ENCODE data around the gene PARD6G.

Gene PARD6G

GRCh38 chr18:80124131-80124530, 123.2 kb downstream of the PARD6G start:
- FAIRE-seq (no peak), DNase-seq (ENCODE audit: insufficient read length, low spot score) (no peak)
- TF ChIP-seq TAF1 (IDR thresholded peaks at IDR 0.05; ENCODE audit: low read depth, low read length) (no peak), PAX5 (IDR thresholded peaks at IDR 0.05; ENCODE audit: insufficient read depth, low read length, severe bottlenecking) (no peak), POLR2A (IDR thresholded peaks at IDR 0.05; ENCODE audit: low read depth, low read length) (no peak), POLR2AphosphoS5 (IDR thresholded peaks at IDR 0.05; ENCODE audit: low read depth, low read length) (no peak), POU2F2 (IDR thresholded peaks at IDR 0.05; ENCODE audit: low read depth, low read length) (no peak), SPI1 (IDR thresholded peaks at IDR 0.05; ENCODE audit: low read depth, low read length) (no peak)

- TF ChIP-seq POLR2AphosphoS5 (IDR thresholded peaks at IDR 0.05; ENCODE audit: low read depth, low read length) (no peak), TAF1 (IDR thresholded peaks at IDR 0.05; ENCODE audit: low read depth, low read length) (no peak), PAX5 (IDR thresholded peaks at IDR 0.05; ENCODE audit: insufficient read depth, low read length, severe bottlenecking) (no peak)
- DNase-seq (ENCODE audit: insufficient read length, low spot score) (no peak), FAIRE-seq (no peak)
Measured at GRCh38 chr18:80120932-80121331, 126.4 kb downstream of the PARD6G start.

GRCh38 chr18:80119111-80119510, 128.2 kb downstream of the PARD6G start:
- no peak for TF ChIP-seq SPI1 (IDR thresholded peaks at IDR 0.05; ENCODE audit: low read depth, low read length)
- no peak for TF ChIP-seq POLR2AphosphoS5 (IDR thresholded peaks at IDR 0.05; ENCODE audit: low read depth, low read length)
- no peak for TF ChIP-seq PAX5 (IDR thresholded peaks at IDR 0.05; ENCODE audit: insufficient read depth, low read length, severe bottlenecking)
- FAIRE-seq (no peak), DNase-seq (ENCODE audit: insufficient read length, low spot score) (no peak)

GRCh38 chr18:80115035-80115434, 132.3 kb downstream of the PARD6G start:
- TF ChIP-seq POLR2AphosphoS5 (IDR thresholded peaks at IDR 0.05; ENCODE audit: low read depth, low read length), result no peak; the same call in 1 of the 2 replicates
- no peak for TF ChIP-seq TAF1 (IDR thresholded peaks at IDR 0.05; ENCODE audit: low read depth, low read length)
- TF ChIP-seq POU2F2 (IDR thresholded peaks at IDR 0.05; ENCODE audit: low read depth, low read length), result no peak
- no peak for TF ChIP-seq PAX5 (IDR thresholded peaks at IDR 0.05; ENCODE audit: insufficient read depth, low read length, severe bottlenecking)
- no peak for TF ChIP-seq SPI1 (IDR thresholded peaks at IDR 0.05; ENCODE audit: low read depth, low read length)
- TF ChIP-seq POLR2A (IDR thresholded peaks at IDR 0.05; ENCODE audit: low read depth, low read length), result no peak
- FAIRE-seq (peak; percentile 67), DNase-seq (ENCODE audit: insufficient read length, low spot score) (no peak)

GRCh38 chr18:80112624-80113248, 134.6 kb downstream of the PARD6G start:
- no peak for DNase-seq (ENCODE audit: insufficient read length, low spot score)
- TF ChIP-seq POLR2A (IDR thresholded peaks at IDR 0.05; ENCODE audit: low read depth, low read length) (no peak), TAF1 (IDR thresholded peaks at IDR 0.05; ENCODE audit: low read depth, low read length) (no peak), POLR2AphosphoS5 (IDR thresholded peaks at IDR 0.05; ENCODE audit: low read depth, low read length) (no peak), PAX5 (IDR thresholded peaks at IDR 0.05; ENCODE audit: insufficient read depth, low read length, severe bottlenecking) (no peak), POU2F2 (IDR thresholded peaks at IDR 0.05; ENCODE audit: low read depth, low read length) (no peak), SPI1 (IDR thresholded peaks at IDR 0.05; ENCODE audit: low read depth, low read length) (no peak)
- FAIRE-seq, result no peak

- DNase-seq (ENCODE audit: insufficient read length, low spot score) (peak; percentile 43), FAIRE-seq (peak; percentile 43)
- TF ChIP-seq POLR2A (IDR thresholded peaks at IDR 0.05; ENCODE audit: low read depth, low read length), result no peak
- TF ChIP-seq POU2F2 (IDR thresholded peaks at IDR 0.05; ENCODE audit: low read depth, low read length), result no peak
- TF ChIP-seq POLR2AphosphoS5 (IDR thresholded peaks at IDR 0.05; ENCODE audit: low read depth, low read length), result no peak
- TF ChIP-seq PAX5 (IDR thresholded peaks at IDR 0.05; ENCODE audit: insufficient read depth, low read length, severe bottlenecking), result no peak
- TF ChIP-seq SPI1 (IDR thresholded peaks at IDR 0.05; ENCODE audit: low read depth, low read length), result no peak
- no peak for TF ChIP-seq TAF1 (IDR thresholded peaks at IDR 0.05; ENCODE audit: low read depth, low read length)
Measured at GRCh38 chr18:80109676-80110078, 137.6 kb downstream of the PARD6G start.

DNA sequence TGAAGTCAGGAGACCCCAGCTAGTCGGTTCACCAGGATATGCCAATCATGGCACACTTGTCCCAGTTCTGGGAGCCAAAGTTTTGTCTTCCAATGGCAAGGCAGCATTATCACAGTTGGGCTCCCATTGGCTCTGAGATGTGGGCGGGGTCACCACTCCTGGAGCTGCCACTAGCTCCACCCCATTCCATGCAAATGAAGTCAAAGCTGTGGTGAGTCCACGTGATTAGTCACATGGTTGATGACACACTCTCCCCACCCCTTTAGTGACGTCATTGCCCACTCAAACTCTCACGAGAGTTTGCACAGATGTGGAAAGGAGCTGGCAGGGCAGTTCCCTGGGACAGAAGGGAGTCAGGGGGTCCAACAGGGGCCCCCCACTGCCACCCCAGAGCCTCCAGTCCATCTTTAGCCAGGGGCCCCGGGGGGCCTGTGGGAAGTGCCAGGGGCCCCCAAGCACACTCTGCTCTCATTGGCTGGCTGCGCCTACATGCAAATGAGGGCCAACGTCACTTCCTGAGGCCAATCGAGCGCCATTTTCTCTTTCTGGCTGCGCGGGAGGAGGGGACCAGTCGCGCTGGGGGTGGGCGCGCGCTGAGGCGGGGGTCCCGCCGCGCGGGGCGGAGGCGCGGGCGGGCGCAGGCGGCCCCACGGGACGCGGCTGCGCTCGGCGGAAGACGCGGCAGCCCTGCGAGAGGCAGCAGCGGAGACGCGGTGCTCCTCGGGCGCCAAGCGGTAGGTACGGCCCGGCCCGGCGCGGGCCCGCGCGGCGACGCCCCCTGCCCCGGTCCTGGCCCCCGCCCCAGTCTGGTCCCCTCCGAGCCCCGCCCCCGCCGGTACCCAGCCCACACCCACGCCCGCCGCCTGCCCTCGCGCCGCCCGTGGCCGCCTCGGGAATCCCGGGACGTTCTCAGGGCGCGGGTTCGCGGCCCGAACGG, 138.3 kb downstream of the PARD6G start, which contains the start of gene ADNP2:
ADNP2 (plus strand) TSS at position 524 of the 937 bp plus-strand sequence. CDS start 8,281 bp downstream, outside the sequence.
- DNase-seq (ENCODE audit: insufficient read length, low spot score) (peak; percentile 68), FAIRE-seq (peak; percentile 97)
- TF ChIP-seq POLR2AphosphoS5 (IDR thresholded peaks at IDR 0.05; ENCODE audit: low read depth, low read length) (peak; percentile 85), POLR2A (IDR thresholded peaks at IDR 0.05; ENCODE audit: low read depth, low read length) (peak; percentile 56), SPI1 (IDR thresholded peaks at IDR 0.05; ENCODE audit: low read depth, low read length) (no peak), TAF1 (IDR thresholded peaks at IDR 0.05; ENCODE audit: low read depth, low read length) (0 out of 2 replicates have a peak, but pooled peaks have one; percentile 54), POU2F2 (IDR thresholded peaks at IDR 0.05; ENCODE audit: low read depth, low read length) (peak; percentile 95), PAX5 (IDR thresholded peaks at IDR 0.05; ENCODE audit: insufficient read depth, low read length, severe bottlenecking) (no peak)

DNA sequence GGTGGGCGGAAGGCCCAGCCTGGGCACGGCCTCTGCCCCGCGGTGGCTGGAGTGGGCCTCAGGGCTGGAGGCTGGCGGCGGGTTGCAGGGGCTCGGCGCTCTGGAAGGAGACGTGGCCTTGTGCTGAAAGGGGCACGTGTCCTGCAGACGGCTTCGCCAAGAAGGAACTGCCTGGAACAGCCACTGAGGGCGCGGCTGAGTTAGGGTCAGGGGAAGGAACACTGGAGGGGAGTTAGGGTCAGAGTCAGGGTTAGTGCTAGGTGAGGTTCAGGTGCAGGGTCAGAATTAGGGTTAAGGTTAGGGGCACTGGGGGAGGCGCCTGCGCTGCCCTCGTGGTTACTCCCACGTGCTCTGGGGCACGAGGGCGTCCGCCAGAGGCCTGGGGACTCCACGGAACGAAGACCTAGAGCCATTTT, 139.2 kb downstream of the PARD6G start:
- no peak for TF ChIP-seq POLR2AphosphoS5 (IDR thresholded peaks at IDR 0.05; ENCODE audit: low read depth, low read length)
- DNase-seq (ENCODE audit: insufficient read length, low spot score), result no peak
- no peak for FAIRE-seq

GRCh38 chr18:80107426-80107825, 139.9 kb downstream of the PARD6G start:
- TF ChIP-seq POLR2AphosphoS5 (IDR thresholded peaks at IDR 0.05; ENCODE audit: low read depth, low read length) (no peak), POU2F2 (IDR thresholded peaks at IDR 0.05; ENCODE audit: low read depth, low read length) (no peak), POLR2A (IDR thresholded peaks at IDR 0.05; ENCODE audit: low read depth, low read length) (no peak)
- FAIRE-seq, result no peak
- DNase-seq (ENCODE audit: insufficient read length, low spot score), result no peak
